NCI-H1417 treated with DMSO at 0.1 percent for 48 hours (cell line): ENCODE measurements around the gene DCT.
"Not testable (repeated sequence)": the region's sequence is repeated elsewhere in the genome, so short reads cannot be mapped to it uniquely, and the experiment has no call there.

ENCODE experiments used
- DNase-seq: peaks from one replicate; lab custom pipeline; 2025; lab: John Stamatoyannopoulos, UW

The DCT gene

DNA sequence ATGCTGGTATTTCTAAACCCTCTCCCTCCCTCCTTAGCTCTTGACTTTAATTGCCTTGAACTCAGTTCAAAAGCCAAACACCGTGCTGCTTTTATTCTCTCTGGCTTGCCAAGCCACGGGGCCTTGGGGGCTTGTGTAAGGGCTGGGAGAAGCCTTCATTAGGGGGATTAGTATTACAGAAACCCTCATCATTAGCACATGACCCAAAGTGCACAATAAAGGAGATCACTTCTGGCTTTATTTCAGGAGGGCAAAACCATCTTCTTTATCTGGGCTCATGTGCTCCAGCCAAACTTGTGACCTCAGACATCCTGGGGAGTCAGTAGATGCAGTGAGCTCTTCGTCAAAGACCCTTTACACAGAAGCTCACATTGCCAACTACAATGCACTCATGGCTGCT is at the start of gene DCT:
Gene DCT (minus strand): TSS at position 67 of the 400 bp plus-strand sequence. CDS start 427 bp downstream, outside the sequence.
- DNase-seq: no peak

DNA sequence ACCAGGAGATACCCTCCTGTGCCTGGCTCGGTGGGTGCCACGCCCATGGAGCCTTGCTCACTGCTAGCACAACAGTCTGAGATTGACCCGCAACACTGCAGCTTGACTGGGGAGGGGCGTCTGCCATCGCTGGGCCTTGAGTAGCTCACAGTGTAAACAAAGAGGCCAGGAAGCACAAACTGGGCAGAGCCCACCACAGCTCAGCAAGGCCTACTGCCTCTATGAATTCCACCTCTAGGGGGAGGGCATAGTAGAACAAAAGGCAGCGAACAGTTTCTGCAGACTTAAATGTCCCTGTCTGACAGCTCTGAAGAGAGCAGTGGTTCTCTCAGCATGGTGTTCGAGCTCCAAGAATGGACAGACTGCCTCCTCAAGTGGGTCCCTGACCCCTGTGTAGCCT is 47.5 kb upstream of the DCT start:
- not testable (repeated sequence) for DNase-seq

DNA sequence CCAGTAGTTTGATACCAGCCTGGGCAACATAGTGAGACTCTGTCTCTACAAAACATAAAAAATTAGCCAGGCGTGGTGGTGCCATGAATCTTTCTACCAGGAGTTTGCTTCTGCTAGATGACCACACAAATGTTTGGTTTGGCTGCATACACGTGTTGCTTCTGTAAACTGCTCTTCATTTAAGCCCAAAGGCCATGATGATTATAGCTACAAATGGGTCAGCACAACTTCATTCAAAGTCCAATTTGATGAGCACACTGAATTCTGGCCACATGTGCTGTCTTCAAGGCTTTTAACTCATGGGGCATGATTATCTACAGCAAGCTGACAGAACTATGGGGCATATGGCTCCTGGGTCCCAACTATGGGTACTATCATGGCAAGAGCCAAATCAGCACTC is 46.3 kb upstream of the DCT start:
- no peak for DNase-seq

DNA sequence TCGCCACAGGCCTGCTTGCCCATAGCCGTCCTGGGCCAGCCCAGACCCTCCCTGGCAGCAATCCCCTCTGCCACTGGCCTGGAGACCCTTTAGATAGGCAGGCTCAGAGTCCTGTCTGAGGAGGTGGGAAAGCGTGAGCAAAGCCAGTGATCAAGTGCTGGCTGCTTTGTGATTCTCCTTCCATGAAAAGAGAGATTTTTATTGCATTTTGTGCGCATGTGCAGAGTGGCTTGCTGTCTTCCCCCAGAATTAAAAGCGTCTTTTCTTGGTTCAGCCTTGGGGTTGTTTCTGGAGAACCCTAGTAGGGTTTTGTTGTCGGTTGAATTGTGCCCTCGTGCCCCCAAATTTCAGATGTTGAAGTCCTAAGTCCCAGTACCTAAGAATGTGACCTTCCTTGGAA is 44.9 kb upstream of the DCT start:
- no peak for DNase-seq

DNA sequence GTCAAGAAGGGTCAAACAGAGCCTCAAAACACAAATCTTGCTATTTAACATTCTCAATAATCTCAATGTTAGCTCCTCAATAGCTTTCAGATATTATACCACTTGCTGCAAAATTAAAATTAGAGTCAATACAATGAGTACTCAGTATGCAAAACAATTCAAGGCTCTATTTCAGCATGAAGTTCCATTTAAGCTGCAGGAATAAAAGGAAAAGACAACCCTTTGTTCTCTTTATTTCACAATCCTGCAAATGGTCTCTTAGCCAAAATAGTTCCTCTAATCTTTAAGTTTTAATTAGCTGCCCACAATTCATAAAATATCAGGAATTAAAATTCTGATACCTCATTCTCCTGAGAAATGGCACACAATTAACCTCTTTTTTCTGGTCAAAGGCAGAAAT is 40.5 kb upstream of the DCT start:
- no peak for DNase-seq

DNA sequence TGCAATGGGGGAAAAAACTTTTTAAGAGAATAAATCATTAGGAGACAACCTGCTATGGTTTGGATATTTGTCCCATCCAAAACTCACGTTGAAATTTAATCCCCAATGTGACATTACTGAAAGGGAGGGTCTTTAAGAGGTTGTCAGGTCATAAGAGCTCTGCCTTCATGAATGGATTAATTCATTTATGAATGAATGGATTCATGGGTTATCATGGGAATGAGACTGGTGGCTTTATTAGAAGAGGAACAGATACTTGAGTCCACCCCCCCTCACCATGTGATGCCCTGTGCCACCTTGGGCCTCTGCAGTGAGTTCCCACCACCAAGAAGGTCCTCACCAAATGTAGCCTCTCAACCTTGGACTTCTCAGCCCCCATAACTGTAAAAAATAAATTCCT is 37.0 kb upstream of the DCT start:
- no peak for DNase-seq

DNA sequence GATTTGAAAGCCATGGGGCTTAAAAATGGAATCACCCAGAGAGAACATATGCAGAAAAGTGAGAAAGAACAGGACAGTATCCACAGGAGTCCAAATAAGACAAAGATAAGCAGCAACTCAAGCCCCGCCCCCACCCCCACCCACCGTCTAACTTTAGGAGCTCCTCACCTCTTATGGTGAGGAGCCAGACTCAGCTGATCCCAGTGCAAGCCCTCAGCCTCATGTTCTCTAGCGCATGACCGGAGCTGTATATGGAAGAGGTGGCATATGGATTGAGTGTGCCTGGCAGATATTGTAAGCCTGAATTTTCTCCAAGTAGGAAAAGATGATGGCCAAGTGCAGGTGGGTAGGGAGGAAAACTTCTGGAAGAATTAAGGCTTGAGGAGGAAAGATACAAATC is 36.4 kb upstream of the DCT start:
- no peak for DNase-seq

DNA sequence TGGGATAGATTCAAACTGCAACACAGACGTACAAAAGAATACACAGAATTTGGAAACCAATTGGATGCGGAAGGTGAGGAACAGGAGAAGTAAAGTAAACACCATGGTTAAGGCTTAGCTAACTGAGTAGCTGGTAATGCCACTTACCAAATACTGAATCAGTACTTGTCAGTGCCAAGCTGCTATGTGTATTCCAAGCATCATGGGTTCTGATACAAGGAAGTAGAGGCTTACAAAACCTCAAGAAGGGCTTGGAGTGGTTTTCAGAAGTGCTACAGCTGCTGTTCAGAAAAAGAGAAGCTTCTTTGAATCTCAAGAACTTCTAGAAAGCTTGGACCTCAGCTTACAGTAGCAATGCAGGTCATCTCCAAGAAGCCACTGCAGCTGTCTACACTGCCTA is 35.9 kb upstream of the DCT start:
- no peak for DNase-seq

DNA sequence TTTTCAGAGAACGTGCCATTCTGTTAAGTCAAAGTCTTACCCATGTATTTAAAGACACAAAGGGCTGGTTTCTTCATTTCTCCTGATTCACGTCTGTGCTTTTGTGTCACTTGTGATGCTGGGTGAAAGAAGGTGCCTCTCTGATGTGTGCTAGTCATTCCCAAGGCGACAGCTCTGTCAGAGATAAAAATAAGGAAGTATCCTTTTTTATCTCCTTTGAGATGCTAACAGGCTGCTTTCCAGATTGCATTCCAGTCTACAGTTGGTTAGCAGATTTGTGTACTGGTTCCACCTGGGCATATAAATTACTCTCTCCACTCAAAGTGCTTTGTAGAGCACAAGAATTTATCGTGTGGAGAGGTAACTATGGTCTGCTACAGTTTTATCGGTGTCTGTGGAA is 33.5 kb upstream of the DCT start:
- no peak for DNase-seq

DNA sequence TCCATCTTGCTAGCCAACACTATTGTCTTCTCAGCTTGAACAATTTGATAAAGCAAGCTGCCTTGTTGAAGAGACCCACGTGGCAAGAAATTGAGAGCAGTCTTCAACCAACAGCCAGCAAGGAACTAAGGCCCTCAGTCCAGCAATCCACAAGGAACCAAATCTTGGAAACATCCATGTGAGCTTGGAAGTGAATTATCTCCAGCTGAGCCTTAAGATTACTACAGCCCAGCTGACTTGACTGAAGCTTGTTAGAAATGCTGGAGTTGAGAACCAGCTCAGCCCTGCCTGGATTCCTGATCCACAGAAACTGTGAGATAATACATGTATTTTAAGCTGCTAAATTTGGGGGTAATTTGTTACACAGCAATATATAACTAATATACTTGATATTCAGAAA is 26.2 kb upstream of the DCT start:
- DNase-seq: no peak

DNA sequence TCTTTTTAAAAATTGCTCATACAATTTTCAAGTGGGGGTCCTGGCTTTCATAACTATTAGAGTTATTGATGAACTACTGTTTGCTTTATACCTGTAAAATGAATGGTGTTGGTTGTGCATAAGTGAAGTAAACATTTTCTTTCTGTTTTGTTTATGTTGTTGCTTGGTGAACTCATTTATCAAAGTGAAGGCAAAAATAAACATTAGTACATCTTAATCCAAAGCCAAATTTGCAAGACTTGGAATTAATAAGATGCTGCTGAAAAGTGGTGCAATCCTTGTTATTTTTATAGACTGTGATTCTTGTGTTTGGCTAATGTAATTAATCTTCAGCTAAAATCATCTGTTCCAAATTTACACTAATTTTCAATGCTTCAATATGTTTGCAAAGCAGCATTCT is 24.4 kb upstream of the DCT start:
- no peak for DNase-seq

DNA sequence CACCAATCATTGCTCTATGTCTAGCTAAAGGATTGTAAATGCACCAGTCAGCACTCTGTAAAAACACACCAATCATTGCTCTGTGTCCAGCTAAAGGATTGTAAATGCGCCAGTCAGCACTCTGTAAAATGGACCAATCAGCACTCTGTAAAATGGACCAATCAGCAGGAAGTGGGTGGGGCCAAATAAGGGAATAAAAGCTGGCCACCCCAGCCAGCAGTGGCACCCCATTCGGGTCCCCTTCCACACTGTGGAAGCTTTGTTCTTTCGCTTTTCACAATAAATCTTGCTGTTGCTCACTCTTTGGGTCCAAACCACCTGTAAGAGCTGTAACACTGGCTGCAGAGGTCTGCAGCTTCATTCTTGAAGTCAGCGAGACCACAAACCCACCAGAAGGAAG is 19.3 kb upstream of the DCT start:
- DNase-seq: not testable (repeated sequence)

DNA sequence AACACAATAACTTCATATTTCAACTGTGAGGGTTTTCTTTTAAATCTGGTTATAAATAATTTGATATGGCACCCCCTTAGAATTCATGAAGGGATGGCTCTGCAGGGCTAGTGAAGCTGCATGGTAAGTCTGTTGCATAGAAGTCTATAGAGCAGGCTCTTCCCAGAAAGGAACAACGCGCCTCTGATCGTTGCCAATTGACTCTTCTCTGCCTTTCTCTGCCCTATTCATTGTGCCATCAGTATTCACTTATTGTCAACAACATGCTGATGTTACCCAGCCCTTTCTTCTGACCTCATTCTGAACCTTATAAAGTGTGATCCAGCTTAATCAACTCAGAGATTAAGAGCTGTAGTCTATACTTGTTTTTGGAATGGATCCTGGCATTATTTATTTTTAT is 16.3 kb upstream of the DCT start:
- DNase-seq: no peak

DNA sequence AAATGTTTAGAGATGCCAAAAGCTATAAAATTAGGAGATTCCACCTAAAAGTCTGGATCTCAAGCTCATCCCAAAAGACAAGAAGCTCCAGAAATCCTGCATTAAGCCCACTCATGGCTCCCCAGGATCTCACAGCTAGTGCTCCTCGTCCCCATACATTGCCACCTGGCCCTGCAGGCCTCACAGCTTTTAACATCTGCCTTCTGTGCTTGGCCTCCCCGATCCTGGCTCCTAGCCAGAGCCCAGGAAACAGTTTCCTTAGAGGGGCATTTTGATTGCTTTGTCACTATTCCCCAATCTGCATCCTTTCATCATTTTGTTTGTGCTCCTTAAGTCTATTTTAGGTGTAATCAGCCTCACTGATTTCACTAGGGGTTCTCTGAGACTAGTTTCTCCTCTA is 14.5 kb upstream of the DCT start:
- DNase-seq: no peak

DNA sequence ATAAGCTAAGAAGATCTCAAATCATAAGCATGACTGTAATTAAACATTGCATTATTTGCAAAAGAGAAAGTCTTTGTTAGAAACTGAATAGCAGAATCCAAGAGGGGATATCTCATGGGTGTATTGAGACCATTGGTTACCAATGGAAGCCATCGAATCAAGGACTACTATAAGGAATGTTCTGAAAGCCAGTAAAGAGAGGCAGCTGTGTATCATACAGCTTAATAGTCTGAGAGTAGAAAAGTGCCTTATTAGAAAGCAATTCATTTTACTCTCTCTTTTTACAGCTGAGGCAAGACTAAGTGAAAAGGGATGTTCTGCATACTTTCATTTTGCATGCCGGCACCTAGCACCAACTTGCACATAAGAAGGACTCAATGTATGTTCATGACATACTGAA is 7.6 kb upstream of the DCT start:
- no peak for DNase-seq

DNA sequence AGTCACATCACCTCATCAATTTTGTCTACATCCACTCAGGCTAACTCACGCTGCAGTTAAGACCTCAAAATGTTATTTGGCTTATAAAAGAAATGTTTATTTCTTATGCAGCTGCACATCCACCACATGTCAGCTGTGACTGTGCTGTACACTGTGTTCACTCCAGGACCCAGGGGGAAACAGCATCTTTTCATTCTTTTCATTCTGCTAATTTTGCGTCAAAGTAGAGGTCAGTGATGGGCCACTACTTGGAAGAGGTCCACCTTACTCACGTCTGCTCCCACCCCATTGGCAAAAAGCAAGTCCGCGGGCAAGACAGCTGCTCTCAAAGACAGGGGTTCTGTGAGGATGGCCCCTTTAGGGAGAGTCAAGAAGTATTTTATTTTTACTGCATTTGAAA is 4.5 kb upstream of the DCT start:
- DNase-seq: no peak

DNA sequence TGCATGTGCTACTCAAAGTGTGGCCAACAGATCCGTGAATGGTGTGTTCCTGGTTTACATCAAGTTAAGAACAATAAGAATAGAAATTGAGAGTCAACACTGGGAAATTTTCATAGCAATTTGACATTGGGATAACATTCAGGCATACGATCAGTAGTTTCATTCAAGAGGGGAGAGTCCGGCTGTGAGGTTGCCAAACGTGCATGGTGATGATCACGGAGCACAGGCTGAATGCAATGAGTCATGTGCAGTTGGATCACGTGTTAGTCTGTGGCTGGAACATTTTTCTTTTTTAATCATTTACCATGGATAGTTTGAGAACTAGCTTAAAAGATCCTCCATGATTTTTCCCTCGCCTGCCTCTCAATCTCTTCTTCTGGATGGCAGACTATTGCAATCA is 2.5 kb upstream of the DCT start:
- no peak for DNase-seq

DNA sequence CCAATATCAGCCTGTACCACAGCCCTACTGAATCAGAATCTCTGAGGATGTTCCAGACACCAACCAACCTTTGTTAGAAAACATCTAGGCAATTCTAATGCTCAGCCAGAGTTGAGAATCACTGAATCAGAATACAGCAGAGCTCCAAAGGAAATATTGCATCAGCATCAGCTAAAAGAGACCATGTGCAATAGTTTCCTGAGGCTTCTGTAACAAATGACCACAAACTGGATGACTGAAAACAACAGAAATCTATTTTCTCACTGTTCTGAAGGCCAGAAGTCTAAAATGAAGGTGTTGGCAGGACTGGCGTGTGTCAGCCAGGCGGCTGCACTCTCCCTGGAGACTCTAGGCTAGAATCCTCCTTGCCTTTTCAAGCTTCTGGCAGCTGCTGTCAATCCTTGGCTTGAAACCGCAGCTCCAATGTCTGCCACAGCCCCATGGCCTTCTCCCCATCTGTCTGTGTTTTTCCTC is 1.2 kb upstream of the DCT start:
- DNase-seq: no peak

DNA sequence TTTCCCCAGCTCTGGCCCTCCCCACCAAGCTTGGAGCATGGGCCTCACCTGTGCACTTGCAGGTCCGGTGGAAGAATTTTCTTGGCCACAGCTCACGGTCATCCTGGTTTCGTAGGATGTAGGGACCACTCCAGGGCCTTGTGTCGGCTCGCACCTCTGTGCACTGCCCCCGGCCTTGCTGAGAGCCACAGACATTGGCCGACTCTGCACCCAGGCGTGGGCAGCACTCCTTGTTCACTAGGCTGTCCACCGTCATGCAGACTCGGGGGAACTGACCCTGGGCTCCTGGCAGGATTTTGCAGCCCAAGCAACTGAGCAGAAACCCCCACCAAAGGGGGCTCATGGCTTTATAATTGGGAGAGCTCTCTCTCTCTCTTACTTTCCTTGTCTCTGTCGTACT is 569 bp downstream of the DCT start:
- no peak for DNase-seq

DNA sequence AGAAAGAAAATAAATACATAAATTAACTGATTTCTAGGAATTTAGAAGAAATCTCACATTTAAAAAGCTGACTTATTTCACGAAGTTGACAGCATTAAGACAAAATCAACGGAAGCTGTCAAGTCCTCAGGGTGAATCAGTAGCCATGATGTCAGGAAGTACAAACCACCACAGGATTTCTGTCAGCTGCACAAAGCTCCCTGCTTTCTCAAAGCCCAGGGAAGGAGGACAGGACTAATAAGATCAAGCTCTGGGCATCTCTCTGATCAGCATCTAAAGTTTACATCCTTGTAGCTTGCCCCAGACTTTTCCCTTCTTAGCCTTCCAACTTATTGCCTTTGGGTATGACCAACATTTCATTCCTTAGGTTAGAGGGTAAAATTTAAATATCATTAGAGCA is 9.4 kb downstream of the DCT start:
- DNase-seq: no peak

DNA sequence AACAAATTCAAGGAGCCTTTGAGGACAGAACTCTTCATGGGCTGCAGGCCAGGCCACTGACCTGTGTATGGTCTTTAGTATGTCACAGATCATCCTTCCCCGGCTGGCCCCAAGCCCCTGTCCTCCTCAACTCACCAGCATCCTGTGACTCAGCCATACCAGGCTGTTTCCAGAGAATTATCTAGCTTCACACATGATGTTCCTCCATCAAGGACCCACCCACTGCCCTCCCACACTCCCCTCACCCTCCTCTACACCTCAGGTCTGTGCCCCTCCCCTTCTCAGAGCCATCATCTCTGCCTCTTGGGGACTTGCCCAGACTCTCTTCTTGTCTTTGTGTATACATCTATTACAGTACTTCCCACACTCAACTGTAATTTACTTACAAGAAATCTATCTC is 14.7 kb downstream of the DCT start:
- no peak for DNase-seq

DNA sequence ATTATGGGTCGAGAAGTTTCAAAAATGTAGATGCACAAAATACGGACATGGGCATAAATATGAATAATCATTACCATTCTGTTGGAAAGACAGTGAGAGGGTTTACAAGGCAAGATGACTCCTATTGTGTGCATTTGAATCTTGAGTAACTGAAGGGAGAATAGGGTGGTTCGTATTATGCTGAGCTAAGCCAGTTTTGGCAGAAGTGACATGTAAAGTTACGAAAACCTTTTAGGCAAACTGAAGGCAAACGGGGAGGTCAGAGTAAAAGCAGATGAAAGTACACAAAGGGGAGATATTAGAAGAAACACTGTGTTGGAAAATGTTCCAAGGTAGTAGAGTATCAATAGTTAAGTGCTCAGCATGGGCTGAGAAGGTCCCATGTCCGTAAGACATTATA is 16.8 kb downstream of the DCT start:
- no peak for DNase-seq

DNA sequence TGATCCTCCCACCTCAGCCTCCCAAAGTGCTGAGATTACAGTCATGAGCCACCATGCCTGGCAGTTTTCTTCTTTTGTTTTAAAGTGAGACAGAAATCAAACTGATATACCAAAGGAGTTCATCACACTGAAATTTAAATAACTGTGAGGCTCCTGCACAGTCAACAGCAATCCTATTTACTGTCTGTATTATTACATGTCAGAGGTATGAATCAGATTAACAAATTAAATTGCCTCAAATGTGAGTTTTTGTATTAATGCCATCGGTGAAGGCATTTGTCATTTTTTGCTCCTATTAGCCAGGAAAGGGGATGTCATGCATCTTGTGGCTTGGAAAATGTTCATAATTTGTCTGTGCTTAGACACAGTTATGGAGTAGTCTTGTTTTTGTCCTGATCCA is 20.4 kb downstream of the DCT start:
- no peak for DNase-seq

DNA sequence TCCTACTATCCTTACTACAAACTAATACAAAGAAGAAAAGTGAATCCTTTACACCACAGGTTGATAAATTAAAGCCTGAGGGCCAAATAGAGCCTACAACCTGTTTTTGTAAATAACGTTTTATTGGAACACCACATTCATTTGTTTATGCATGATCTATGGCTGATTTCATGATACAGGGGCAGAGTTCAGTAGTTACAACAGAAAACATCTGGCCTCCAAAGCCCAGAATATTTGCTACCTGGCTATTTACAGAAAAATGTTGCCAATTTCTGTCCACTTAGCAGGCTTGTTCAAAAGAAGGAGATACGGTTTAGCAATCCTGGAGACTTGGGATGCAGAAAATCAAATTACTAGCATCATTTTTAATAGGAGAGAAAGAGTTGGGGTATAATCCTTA is 24.1 kb downstream of the DCT start:
- DNase-seq: no peak

DNA sequence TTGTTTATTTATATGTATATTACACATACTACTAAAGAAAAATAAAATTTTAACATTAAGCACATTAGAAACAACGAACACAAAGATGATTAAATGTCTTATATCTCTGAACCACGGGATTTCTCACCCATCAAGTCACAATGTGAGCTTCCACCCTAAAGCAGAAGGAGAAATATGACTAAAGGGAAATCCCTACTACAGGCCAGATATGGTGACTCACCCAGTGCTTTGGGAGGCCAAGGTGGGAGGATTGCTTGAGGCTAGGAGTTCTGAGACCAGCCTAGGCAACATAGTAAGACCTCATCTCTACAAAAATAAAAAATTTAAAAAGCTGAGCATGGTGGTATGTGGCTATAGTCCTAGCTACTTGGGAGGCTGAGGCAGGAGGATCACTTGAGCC is 24.6 kb downstream of the DCT start:
- DNase-seq: no peak
